ENCODE measurements around the gene ARHGAP10. TPM values are rescaled to one million over a fixed set of nuclear protein-coding genes. Genes with fewer than 3 reads are reported as not detected.

ARHGAP10 gene
- total RNA-seq, 1 experiment from 2014 or later, result 36.6 TPM

GRCh38 chr4:147724468-147725201 is 7.3 kb upstream of the ARHGAP10 start:
- Mint-ChIP-seq H3K36me3 (ENCODE audit: insufficient read depth, unreplicated experiment) (no peaks in the 10 kb centered on the region), H3K27me3 (ENCODE audit: insufficient read depth, unreplicated experiment) (no peaks in the 10 kb centered on the region), H3K4me3 (ENCODE audit: unreplicated experiment) (no peak overlapping the region), H3K9me3 (ENCODE audit: unreplicated experiment) (no peaks in the 10 kb centered on the region), H3K4me1 (ENCODE audit: low read depth, unreplicated experiment) (peaks cover 14% of the 10 kb centered on the region), H3K27ac (ENCODE audit: unreplicated experiment) (no peak overlapping the region)
- Histone ChIP-seq H3K9me3 (no peaks in the 10 kb centered on the region), H3K36me3 (ENCODE audit: control insufficient read depth, insufficient read depth, low read length) (no peaks in the 10 kb centered on the region), H3K27me3 (replicated peaks; ENCODE audit: control insufficient read depth, insufficient read depth, low read length) (no peaks in the 10 kb centered on the region), H3K4me1 (no peaks in the 10 kb centered on the region; the same call in 1 of the 2 replicates), H3K4me3 (ENCODE audit: low read depth, low read length) (no peak overlapping the region)
- DNase-seq, result no peak
- POLR2A ChIA-PET, result no interaction called here
- TF ChIP-seq CTCF (IDR thresholded peaks at IDR 0.05; ENCODE audit: insufficient read depth in 1 of 2, low read depth in 1 of 2, low read length in 1 of 2, severe bottlenecking in 1 of 2, unreplicated experiment in 1 of 2), result no peak
- no TSS peak for BruUV-seq (replicated peaks)
- CTCF ChIA-PET, result interaction anchor here (0.6 kb wide), 1 partner anchor 48 kb away, joined by 4 read pairs; no protein-coding TSS in a partner anchor
- intact Hi-C loops (cut with micrococcal nuclease; ENCODE audit: unreplicated experiment), result no loop called here

- Histone ChIP-seq H3K4me1 (peaks cover 7% of the 10 kb centered on the region; the same call in 1 of the 2 replicates), H3K36me3 (ENCODE audit: control insufficient read depth, insufficient read depth, low read length) (no peaks in the 10 kb centered on the region), H3K27me3 (replicated peaks; ENCODE audit: control insufficient read depth, insufficient read depth, low read length) (no peaks in the 10 kb centered on the region), H3K9me3 (no peaks in the 10 kb centered on the region), H3K4me3 (ENCODE audit: low read depth, low read length) (no peak overlapping the region)
- Mint-ChIP-seq H3K27ac (ENCODE audit: unreplicated experiment) (no peak overlapping the region), H3K4me1 (ENCODE audit: low read depth, unreplicated experiment) (peaks cover 20% of the 10 kb centered on the region), H3K36me3 (ENCODE audit: insufficient read depth, unreplicated experiment) (no peaks in the 10 kb centered on the region), H3K9me3 (ENCODE audit: unreplicated experiment) (no peaks in the 10 kb centered on the region), H3K4me3 (ENCODE audit: unreplicated experiment) (no peak overlapping the region), H3K27me3 (ENCODE audit: insufficient read depth, unreplicated experiment) (no peaks in the 10 kb centered on the region)
- BruUV-seq (replicated peaks), result no TSS peak
- DNase-seq, result no peak
- intact Hi-C loops (cut with micrococcal nuclease; ENCODE audit: unreplicated experiment), result no loop called here
- CTCF ChIA-PET, result no interaction called here
- POLR2A ChIA-PET, result no interaction called here
- no peak for TF ChIP-seq CTCF (IDR thresholded peaks at IDR 0.05; ENCODE audit: insufficient read depth in 1 of 2, low read depth in 1 of 2, low read length in 1 of 2, severe bottlenecking in 1 of 2, unreplicated experiment in 1 of 2)
Measured at GRCh38 chr4:147725673-147726072, 6.2 kb upstream of the ARHGAP10 start.

GRCh38 chr4:147727476-147728028 is 4.3 kb upstream of the ARHGAP10 start:
- H3K27me3 ChIP-seq (replicated peaks; ENCODE audit: control insufficient read depth, insufficient read depth, low read length), result no peaks in the 10 kb centered on the region
- ChIA-PET CTCF (interaction anchor here (0.9 kb wide), 1 partner anchor 139 kb away, joined by 3 read pairs; no protein-coding TSS in a partner anchor), POLR2A (no interaction called here)
- Mint-ChIP-seq H3K4me1 (ENCODE audit: low read depth, unreplicated experiment) (peaks cover 20% of the 10 kb centered on the region), H3K36me3 (ENCODE audit: insufficient read depth, unreplicated experiment) (no peaks in the 10 kb centered on the region), H3K4me3 (ENCODE audit: unreplicated experiment) (no peak overlapping the region), H3K27me3 (ENCODE audit: insufficient read depth, unreplicated experiment) (no peaks in the 10 kb centered on the region), H3K9me3 (ENCODE audit: unreplicated experiment) (no peaks in the 10 kb centered on the region), H3K27ac (ENCODE audit: unreplicated experiment) (no peak overlapping the region)
- TF ChIP-seq CTCF (IDR thresholded peaks at IDR 0.05; ENCODE audit: insufficient read depth in 1 of 2, low read depth in 1 of 2, low read length in 1 of 2, severe bottlenecking in 1 of 2, unreplicated experiment in 1 of 2), result no peak
- no peak for DNase-seq
- BruUV-seq (replicated peaks), result no TSS peak
- H3K4me3 ChIP-seq (ENCODE audit: low read depth, low read length), result no peak overlapping the region
- intact Hi-C loops (cut with micrococcal nuclease; ENCODE audit: unreplicated experiment), result no loop called here
- no peaks in the 10 kb centered on the region for H3K9me3 ChIP-seq
- peaks cover 7% of the 10 kb centered on the region; the same call in 1 of the 2 replicates for H3K4me1 ChIP-seq
- H3K36me3 ChIP-seq (ENCODE audit: control insufficient read depth, insufficient read depth, low read length), result no peaks in the 10 kb centered on the region
